C4-2B (cell line): ENCODE data around the gene ZNF576.

Experiments used
- H3K27ac ChIP-seq: fragments of 450-650 bp; 2 replicates; pipeline ENCODE4 v1.5.1; 2017
- ZFX ChIP-seq: fragments of 450-650 bp; IDR thresholded peaks from 2 replicates; pipeline ENCODE4 v1.6.1; 2017
- TF ChIP-seq, protein P1 (sequence below): fragments of 450-650 bp; conservative IDR thresholded peaks from 2 replicates; pipeline ENCODE4 v1.5.1; 2017; ENCODE audit warnings: mild to moderate bottlenecking

ZNF576 gene

DNA sequence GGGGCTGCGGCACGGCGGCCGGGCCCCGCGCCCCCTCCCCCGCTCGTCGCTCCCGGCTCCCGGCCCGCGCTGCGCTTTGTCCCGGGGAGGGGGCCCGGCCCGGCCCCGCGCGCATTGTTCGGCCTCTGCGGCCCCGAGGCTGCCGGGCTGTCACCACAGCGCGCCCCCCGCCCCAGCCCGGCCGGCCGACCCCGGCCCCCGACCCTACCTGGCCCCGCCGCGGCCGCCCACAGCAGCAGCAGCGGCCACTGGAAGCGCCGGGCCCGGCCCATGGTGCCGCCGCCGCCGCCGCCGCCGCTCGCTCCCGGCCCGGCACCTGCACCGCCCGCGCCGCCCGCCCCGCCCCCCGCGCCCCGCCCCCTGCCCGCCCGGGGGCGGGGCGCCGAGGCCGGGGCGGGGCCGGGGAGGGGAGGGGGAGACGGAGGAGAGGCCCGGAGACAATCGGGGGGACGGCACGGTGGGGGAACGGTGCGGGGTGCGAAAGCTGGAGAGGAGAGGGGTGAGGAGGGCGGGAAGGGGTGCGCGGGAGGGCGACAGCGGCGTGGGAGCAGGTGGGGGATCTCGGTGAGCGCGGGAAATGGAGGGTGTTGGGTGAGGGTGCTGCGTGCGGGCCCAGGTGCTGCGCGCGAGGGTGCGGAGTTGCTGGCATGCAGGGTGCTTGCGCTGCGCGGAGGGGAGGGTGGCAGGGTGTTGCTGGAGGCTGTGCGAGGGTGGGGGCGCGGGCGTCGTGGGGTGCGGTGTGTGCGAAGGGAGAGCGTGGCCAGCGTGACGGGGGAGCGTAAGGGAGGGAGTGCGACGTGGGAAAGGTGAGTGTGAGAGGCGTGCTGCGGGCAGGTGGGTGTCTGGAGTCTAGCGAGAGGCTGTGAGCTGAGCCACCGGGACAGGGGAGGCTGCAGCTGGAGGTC, 43.4 kb downstream of the ZNF576 start, which contains the start of gene CADM4:
Gene CADM4 (minus strand): TSS at position 332 of the 905 bp plus-strand sequence. CDS start 60 bp downstream, at position 272.
- TF ChIP-seq, protein P1, sequence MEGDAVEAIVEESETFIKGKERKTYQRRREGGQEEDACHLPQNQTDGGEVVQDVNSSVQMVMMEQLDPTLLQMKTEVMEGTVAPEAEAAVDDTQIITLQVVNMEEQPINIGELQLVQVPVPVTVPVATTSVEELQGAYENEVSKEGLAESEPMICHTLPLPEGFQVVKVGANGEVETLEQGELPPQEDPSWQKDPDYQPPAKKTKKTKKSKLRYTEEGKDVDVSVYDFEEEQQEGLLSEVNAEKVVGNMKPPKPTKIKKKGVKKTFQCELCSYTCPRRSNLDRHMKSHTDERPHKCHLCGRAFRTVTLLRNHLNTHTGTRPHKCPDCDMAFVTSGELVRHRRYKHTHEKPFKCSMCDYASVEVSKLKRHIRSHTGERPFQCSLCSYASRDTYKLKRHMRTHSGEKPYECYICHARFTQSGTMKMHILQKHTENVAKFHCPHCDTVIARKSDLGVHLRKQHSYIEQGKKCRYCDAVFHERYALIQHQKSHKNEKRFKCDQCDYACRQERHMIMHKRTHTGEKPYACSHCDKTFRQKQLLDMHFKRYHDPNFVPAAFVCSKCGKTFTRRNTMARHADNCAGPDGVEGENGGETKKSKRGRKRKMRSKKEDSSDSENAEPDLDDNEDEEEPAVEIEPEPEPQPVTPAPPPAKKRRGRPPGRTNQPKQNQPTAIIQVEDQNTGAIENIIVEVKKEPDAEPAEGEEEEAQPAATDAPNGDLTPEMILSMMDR = no peak
- TF ChIP-seq ZFX = no peak
- peak within 1 kb of the TSS; percentile 30; the same call in 1 of the 2 replicates for H3K27ac ChIP-seq

DNA sequence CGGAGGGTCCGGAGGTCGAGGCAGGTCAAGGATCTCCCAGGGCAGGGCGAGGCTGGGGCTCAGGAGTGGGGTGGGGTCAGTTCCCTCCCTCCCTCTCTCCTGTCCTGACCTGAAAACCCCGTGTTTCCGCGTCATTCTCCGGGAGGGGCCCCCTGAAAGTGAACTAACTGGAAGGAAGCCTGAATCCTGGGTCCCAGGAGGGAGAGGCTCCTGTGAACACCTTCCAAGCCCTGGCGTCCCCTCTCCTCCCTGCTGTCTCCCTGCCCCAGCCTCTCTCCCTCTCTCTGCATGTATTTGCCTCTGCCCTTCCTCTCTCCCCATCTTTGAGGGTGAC, 44.0 kb downstream of the ZNF576 start:
- TF ChIP-seq ZFX = no peak
- TF ChIP-seq, protein P1 = no peak
- H3K27ac ChIP-seq = no peak overlapping the region

DNA sequence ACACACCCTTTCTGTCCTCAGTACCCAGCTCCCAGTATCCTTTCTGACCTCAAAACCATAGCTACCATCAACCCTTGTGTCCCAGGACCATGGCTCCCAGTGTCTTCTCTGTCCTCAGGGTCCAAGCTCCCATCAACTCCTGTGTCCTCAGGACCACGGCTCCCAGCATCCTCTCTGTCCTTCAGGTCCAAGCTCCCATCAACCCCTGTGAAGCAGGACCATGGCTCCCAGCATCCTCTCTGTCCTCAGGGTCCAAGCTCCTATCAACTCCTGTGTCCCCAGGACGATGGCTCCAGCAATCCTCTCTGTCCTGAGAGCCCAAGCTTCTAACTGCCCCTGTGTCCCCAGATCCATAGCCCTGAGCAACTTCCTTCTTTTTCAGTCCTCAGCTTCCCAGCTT, 44.9 kb downstream of the ZNF576 start:
- H3K27ac ChIP-seq = no peak overlapping the region
- TF ChIP-seq, protein P1 = no peak
- no peak for TF ChIP-seq ZFX

DNA sequence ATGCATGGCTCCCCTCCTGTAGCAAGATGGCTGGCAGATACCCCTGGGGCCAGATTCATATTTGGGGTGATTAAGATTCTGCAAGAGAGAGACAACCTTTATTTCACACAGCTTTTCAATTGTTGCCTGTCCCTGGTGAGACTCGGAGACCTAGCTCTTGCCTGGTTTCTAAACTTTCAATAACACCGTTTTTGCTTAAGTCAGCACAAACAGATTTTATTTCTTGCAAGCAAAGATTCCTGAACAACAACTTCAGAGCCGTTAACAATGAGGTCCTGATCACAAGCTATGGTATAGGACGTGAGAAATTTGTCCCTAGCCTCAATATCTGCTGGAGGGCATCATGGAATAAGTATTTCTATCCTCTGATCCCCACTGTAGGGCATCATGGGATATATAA, 46.1 kb downstream of the ZNF576 start:
- TF ChIP-seq ZFX = no peak
- TF ChIP-seq, protein P1 = no peak
- H3K27ac ChIP-seq = no peak overlapping the region

DNA sequence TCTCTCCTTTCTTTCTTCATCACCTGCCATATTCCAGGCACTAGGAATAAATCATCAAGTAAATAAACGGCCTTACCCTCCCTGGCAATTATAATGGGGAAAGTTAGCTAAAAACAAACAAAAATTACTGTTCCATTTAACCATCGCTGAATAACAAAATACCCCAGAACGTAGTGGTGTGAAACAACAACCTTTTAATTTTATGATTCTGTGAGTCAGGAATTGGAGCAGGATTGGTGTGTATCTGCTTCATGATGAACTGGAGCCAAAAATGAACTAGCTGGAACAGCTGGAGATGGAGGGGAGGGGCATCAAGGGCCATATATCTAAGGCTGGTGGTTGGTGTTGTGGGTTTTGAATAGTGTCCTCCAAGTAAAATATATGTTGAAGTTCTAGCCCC, 46.9 kb downstream of the ZNF576 start:
- H3K27ac ChIP-seq = no peak overlapping the region
- TF ChIP-seq, protein P1 = no peak
- no peak for TF ChIP-seq ZFX

DNA sequence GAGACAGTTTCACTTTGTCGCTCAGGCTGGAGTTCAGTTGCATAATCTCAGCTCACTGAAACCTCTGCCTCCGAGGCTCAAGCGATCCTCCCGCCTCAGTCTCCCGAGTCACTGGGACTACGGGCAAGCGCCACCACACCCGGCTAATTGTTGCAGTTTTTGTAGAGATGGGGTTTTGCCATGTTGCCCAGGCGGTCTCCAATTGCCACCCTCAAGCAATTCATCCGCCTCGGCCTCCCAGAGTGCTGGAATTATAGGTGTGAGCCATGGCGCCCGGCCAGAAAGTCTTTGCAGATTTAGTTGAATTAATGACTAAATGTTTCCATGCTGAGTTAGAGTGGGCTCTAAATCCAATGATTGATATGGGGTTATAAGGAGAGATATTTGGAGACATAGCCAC, 47.8 kb downstream of the ZNF576 start:
- no peak for TF ChIP-seq ZFX
- TF ChIP-seq, protein P1 = no peak
- H3K27ac ChIP-seq = no peak overlapping the region

DNA sequence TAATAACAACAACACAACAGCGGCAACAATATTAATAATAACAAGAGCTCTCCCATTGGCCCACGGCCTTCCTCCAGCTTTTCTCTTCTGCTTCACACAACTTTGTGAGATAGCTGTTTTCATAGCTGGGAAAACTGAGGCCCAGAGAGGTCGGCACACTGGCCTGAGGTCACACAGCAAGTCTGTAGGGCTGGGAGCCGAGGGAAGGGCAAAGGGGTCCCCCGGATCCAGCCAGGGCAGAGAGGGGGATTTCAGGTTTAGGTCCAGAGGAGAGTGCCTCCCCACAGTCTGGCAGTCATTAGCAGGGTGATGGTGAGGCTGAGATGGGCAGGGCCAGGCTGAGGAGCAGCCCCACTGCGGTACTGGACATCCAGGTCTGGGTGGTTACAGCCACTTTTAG, 52.2 kb downstream of the ZNF576 start:
- H3K27ac ChIP-seq = no peak overlapping the region
- TF ChIP-seq, protein P1 = no peak
- TF ChIP-seq ZFX = no peak
